H9 (cell line): ENCODE results near the gene EML1. TPM values are rescaled to one million over a fixed set of nuclear protein-coding genes. Genes with fewer than 3 reads are reported as not detected.

Experiments used
- DNase-seq: peaks from one replicate; pipeline ENCODE4 v3.0.0-alpha.2; 2017
- H2AFZ ChIP-seq: one replicate; pipeline ENCODE4 v1.6.1; 2013; ENCODE audit warnings: mild to moderate bottlenecking, low read length, control low read depth, moderate library complexity
- H2AK5ac ChIP-seq: 2 replicates; pipeline ENCODE4 v1.6.1; 2013; ENCODE audit warnings: low read length, control low read depth, mixed read lengths; ENCODE audit not compliant: insufficient read length
- H2BK120ac ChIP-seq: one replicate; pipeline ENCODE4 v1.6.1; 2013; ENCODE audit warnings: low read depth, mild to moderate bottlenecking, low read length, control low read depth, inconsistent platforms; ENCODE audit not compliant: poor library complexity, severe bottlenecking
- H2BK12ac ChIP-seq: 2 replicates; pipeline ENCODE4 v1.6.1; 2013; ENCODE audit warnings: low read length, control low read depth, mixed read lengths, low read depth; ENCODE audit not compliant: insufficient read length
- H2BK15ac ChIP-seq: 2 replicates; pipeline ENCODE4 v1.6.1; 2013; ENCODE audit warnings: low read depth, low read length, control low read depth
- H2BK20ac ChIP-seq: one replicate; pipeline ENCODE4 v1.6.1; 2013; ENCODE audit warnings: low read depth, mild to moderate bottlenecking, low read length, control low read depth, inconsistent platforms; ENCODE audit not compliant: poor library complexity, severe bottlenecking
- H2BK5ac ChIP-seq: 2 replicates; pipeline ENCODE4 v1.6.1; 2013; ENCODE audit warnings: low read length, control low read depth, mixed read lengths; ENCODE audit not compliant: insufficient read length
- H3K14ac ChIP-seq: 2 replicates; pipeline ENCODE4 v1.6.1; 2013; ENCODE audit warnings: low read length, control low read depth; ENCODE audit not compliant: insufficient read depth
- H3K18ac ChIP-seq: 2 replicates; pipeline ENCODE4 v1.6.1; 2013; ENCODE audit warnings: low read depth, mild to moderate bottlenecking, mixed read lengths, low read length, control low read depth; ENCODE audit not compliant: insufficient read length
- H3K23ac ChIP-seq: 2 replicates; pipeline ENCODE4 v1.6.1; 2013; ENCODE audit warnings: low read length, control low read depth, mixed read lengths, low read depth; ENCODE audit not compliant: insufficient read length
- H3K23me2 ChIP-seq: 2 replicates; pipeline ENCODE4 v1.6.1; 2013; ENCODE audit warnings: low read depth, mild to moderate bottlenecking, mixed read lengths, low read length, control low read depth; ENCODE audit not compliant: insufficient read length, poor library complexity, severe bottlenecking
- H3K27ac ChIP-seq: 2 replicates; pipeline ENCODE4 v1.5.1; 2013; ENCODE audit warnings: low read length, control low read depth, mixed read lengths, low read depth; ENCODE audit not compliant: insufficient read length
- H3K27me3 ChIP-seq: 2 replicates; pipeline ENCODE4 v1.6.1; 2013; ENCODE audit warnings: low read length, control low read depth, inconsistent platforms; ENCODE audit not compliant: insufficient read depth
- H3K4ac ChIP-seq: 2 replicates; pipeline ENCODE4 v1.6.1; 2013; ENCODE audit warnings: low read depth, mild to moderate bottlenecking, control low read depth, inconsistent platforms, low read length, moderate library complexity
- H3K4me1 ChIP-seq: 2 replicates; pipeline ENCODE4 v1.6.1; 2013; ENCODE audit warnings: low read length, control low read depth, inconsistent platforms; ENCODE audit not compliant: insufficient read depth
- H3K4me2 ChIP-seq: 2 replicates; pipeline ENCODE4 v1.6.1; 2013; ENCODE audit warnings: low read length, control low read depth, mixed read lengths; ENCODE audit not compliant: insufficient read length, insufficient read depth
- H3K56ac ChIP-seq: 2 replicates; pipeline ENCODE4 v1.6.1; 2013; ENCODE audit warnings: low read depth, mild to moderate bottlenecking, mixed read lengths, low read length, control low read depth; ENCODE audit not compliant: insufficient read length
- H3K79me1 ChIP-seq: 2 replicates; pipeline ENCODE4 v1.6.1; 2013; ENCODE audit warnings: low read depth, mild to moderate bottlenecking, moderate library complexity, low read length, control low read depth, inconsistent platforms; ENCODE audit not compliant: insufficient read depth, poor library complexity, severe bottlenecking
- H3K79me2 ChIP-seq: 2 replicates; pipeline ENCODE4 v1.6.1; 2013; ENCODE audit warnings: low read length, control low read depth, inconsistent platforms; ENCODE audit not compliant: insufficient read depth
- H3K9ac ChIP-seq: 2 replicates; pipeline ENCODE4 v1.6.1; 2013; ENCODE audit warnings: low read length, control low read depth, mixed read lengths; ENCODE audit not compliant: insufficient read length; ENCODE audit errors: extremely low read depth
- H3K9me3 ChIP-seq: one replicate; pipeline ENCODE4 v1.6.1; 2013; ENCODE audit warnings: low read depth, low read length, inconsistent platforms; ENCODE audit not compliant: control insufficient read depth
- H3T11ph ChIP-seq: one replicate; pipeline ENCODE4 v1.6.1; 2013; ENCODE audit warnings: mild to moderate bottlenecking, low read length, control low read depth, inconsistent platforms
- H4K20me1 ChIP-seq: one replicate; pipeline ENCODE4 v1.6.1; 2013; ENCODE audit not compliant: control insufficient read depth, insufficient read length, insufficient read depth
- H4K5ac ChIP-seq: 2 replicates; pipeline ENCODE4 v1.6.1; 2013; ENCODE audit warnings: low read depth, mild to moderate bottlenecking, mixed read lengths, low read length, control low read depth; ENCODE audit not compliant: insufficient read length
- H4K8ac ChIP-seq: replicated peaks from 2 replicates; pipeline ENCODE4 v1.6.1; 2013; ENCODE audit warnings: low read length, control low read depth, mixed read lengths, low read depth; ENCODE audit not compliant: insufficient read length
- H4K91ac ChIP-seq: 2 replicates; pipeline ENCODE4 v1.6.1; 2013; ENCODE audit warnings: low read depth, mild to moderate bottlenecking, moderate library complexity, mixed read lengths, low read length, control low read depth; ENCODE audit not compliant: insufficient read length
- H3K27ac Mint-ChIP-seq, 3 experiments: 2 replicates in 2 of 3; 3 replicates in 1 of 3; pipeline ENCODE4 v1.8.0; 2020 to 2021; ENCODE audit warnings: mixed read lengths in 3 of 3, mild to moderate bottlenecking in 1 of 3, moderate library complexity in 1 of 3
- H3K27me3 Mint-ChIP-seq: 2 replicates; pipeline ENCODE4 v1.8.0; 2021; ENCODE audit warnings: low read depth, mild to moderate bottlenecking, moderate library complexity, mixed read lengths
- H3K36me3 Mint-ChIP-seq, 3 experiments: 2 replicates in 2 of 3; 3 replicates in 1 of 3; pipeline ENCODE4 v1.8.0; 2020 to 2021; ENCODE audit warnings: low read depth in 3 of 3, mixed read lengths in 3 of 3; ENCODE audit not compliant: insufficient read depth in 1 of 3
- H3K4me1 Mint-ChIP-seq, 2 experiments: 2 replicates each; pipeline ENCODE4 v1.8.0; 2020; ENCODE audit warnings: mixed read lengths in 2 of 2
- H3K4me3 Mint-ChIP-seq, 2 experiments: 2 replicates in 1 of 2; 3 replicates in 1 of 2; pipeline ENCODE4 v1.8.0; 2020 to 2021; ENCODE audit warnings: mild to moderate bottlenecking in 2 of 2, mixed read lengths in 2 of 2, moderate library complexity in 1 of 2
- H3K9me3 Mint-ChIP-seq, 2 experiments: 2 replicates in 1 of 2; 3 replicates in 1 of 2; pipeline ENCODE4 v1.8.0; 2020; ENCODE audit warnings: mild to moderate bottlenecking in 2 of 2, mixed read lengths in 2 of 2, moderate library complexity in 1 of 2
- WGBS: extraction: QIAGEN DNeasy Blood & Tissue Kit; methylation state at CpG from one replicate; pipeline ENCODE4 v1.1.7; 2013; ENCODE audit warnings: missing lambda C conversion rate, low lambda C conversion rate, mixed read lengths; ENCODE audit not compliant: insufficient read length; ENCODE audit errors: extremely low coverage; 5-methylcytosine and 5-hydroxymethylcytosine counted together
- total RNA-seq: library from RNA; stranded (reverse); gene quantifications from 2 replicates; pipeline ENCODE4 v1.2.1, GENCODE V29; 2021
- TF ChIP-seq, protein P1 (sequence below): fragments of 200-600 bp; sonication (generic); conservative IDR thresholded peaks from 3 replicates; pipeline ENCODE4 v1.8.0; 2021; ENCODE audit warnings: antibody characterized with exemption, mild to moderate bottlenecking

Gene EML1
- total RNA-seq, 1 experiment from 2014 or later: 16.7 TPM

DNA sequence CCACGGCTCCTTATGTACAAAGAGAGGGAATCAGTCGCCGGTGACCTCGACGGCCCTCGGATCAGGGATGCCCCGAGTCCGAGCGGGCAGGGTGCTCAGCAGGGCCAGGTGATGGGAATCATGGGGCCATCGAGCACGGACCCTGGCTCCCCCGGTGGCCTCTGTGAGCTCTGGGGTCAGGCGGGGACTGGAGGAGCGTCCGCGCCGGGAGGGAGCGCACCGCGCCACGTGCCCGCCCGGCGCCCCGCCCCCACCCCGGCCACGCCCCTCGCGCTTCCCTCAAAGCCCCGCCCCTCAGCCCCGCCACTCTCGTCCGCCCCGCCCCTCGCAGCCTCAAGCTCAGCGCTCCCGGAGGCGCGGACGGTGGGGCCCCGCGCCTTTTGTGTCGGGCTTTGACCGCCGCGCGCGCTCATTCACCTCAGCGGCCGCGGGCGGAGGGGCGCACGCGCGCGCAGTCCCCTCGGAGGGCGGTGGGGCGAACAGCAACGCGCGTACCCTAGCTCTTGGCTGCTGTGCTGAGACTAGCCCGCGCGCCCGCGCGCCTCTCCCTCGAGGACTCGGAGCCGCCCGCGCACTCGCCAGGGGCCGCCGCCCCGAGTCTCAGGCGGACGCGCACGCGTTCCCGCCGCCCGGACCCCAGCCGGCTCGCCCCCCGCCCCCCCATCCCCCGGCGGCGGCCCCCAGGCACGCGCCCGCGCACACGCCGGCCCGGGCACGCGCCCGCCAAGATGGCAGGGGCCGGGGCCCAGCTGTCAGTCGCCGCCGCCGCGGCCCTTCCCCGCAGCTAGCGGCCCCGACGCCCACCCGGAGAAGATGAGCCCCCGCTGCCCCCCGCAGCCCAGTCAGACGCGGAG lies 178.1 kb downstream of the EML1 start:
- Mint-ChIP-seq H3K27me3 (peaks cover 51% of the 10 kb centered on the region), H3K4me1 (peaks cover 15 to 38% of the 10 kb centered on the region in 2 experiments), H3K9me3 (peaks cover 17 to 21% of the 10 kb centered on the region in 2 experiments), H3K27ac (no peak overlapping the region; a peak in 1 of 7 replicates), H3K36me3 (peaks cover 0 to 25% (median 23%) of the 10 kb centered on the region in 3 experiments; a peak in 6 of 7 replicates), H3K4me3 (peak overlapping the region; percentile 79 to 83)
- peaks cover 17% of the 10 kb centered on the region; the same call in 1 of the 2 replicates for H3K27me3 ChIP-seq
- H3K18ac ChIP-seq: peak overlapping the region; percentile 36
- no peak overlapping the region for H4K5ac ChIP-seq
- no peaks in the 10 kb centered on the region for H3K79me1 ChIP-seq
- no peak overlapping the region for H3K56ac ChIP-seq
- no peak overlapping the region for H2BK120ac ChIP-seq
- H4K8ac ChIP-seq: no peak overlapping the region
- H3K4me1 ChIP-seq: no peaks in the 10 kb centered on the region; the same call in 1 of the 2 replicates
- H3T11ph ChIP-seq: no peak overlapping the region
- H3K4me2 ChIP-seq: no peak overlapping the region
- no peak overlapping the region for H2AK5ac ChIP-seq
- no CpG with 5 or more reads among the region's 117 CpGs for WGBS
- TF ChIP-seq, protein P1, sequence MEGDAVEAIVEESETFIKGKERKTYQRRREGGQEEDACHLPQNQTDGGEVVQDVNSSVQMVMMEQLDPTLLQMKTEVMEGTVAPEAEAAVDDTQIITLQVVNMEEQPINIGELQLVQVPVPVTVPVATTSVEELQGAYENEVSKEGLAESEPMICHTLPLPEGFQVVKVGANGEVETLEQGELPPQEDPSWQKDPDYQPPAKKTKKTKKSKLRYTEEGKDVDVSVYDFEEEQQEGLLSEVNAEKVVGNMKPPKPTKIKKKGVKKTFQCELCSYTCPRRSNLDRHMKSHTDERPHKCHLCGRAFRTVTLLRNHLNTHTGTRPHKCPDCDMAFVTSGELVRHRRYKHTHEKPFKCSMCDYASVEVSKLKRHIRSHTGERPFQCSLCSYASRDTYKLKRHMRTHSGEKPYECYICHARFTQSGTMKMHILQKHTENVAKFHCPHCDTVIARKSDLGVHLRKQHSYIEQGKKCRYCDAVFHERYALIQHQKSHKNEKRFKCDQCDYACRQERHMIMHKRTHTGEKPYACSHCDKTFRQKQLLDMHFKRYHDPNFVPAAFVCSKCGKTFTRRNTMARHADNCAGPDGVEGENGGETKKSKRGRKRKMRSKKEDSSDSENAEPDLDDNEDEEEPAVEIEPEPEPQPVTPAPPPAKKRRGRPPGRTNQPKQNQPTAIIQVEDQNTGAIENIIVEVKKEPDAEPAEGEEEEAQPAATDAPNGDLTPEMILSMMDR: no peak
- H3K4ac ChIP-seq: no peak overlapping the region
- H2BK20ac ChIP-seq: no peak overlapping the region
- no peaks in the 10 kb centered on the region for H3K9me3 ChIP-seq
- no peak overlapping the region for H4K91ac ChIP-seq
- H3K9ac ChIP-seq: no peak overlapping the region
- peaks cover 3% of the 10 kb centered on the region; the same call in 1 of the 2 replicates for H3K79me2 ChIP-seq
- H3K27ac ChIP-seq: no peak overlapping the region
- H3K23me2 ChIP-seq: no peaks in the 10 kb centered on the region
- peak; percentile 86 for DNase-seq
- H3K14ac ChIP-seq: peak overlapping the region; percentile 33; the same call in 1 of the 2 replicates
- H2AFZ ChIP-seq: no peak overlapping the region
- H2BK12ac ChIP-seq: no peak overlapping the region
- H2BK5ac ChIP-seq: no peak overlapping the region
- H4K20me1 ChIP-seq: no peaks in the 10 kb centered on the region
- H2BK15ac ChIP-seq: no peak overlapping the region
- no peak overlapping the region for H3K23ac ChIP-seq
